Measurements from ENCODE around the gene RXRG. TPM values are rescaled to one million over a fixed set of nuclear protein-coding genes. Genes with fewer than 3 reads are reported as not detected.

Gene RXRG
- total RNA-seq, 1 experiment from 2014 or later: not detected

- Mint-ChIP-seq H3K36me3 (ENCODE audit: insufficient read depth in 1 of 3, low read depth in 3 of 3) (peaks cover 0 to 2% (median 0%) of the 10 kb centered on the region in 3 experiments; a peak in 1 of 7 replicates), H3K4me3 (no peak overlapping the region), H3K4me1 (no peaks in the 10 kb centered on the region), H3K27ac (no peak overlapping the region), H3K9me3 (no peaks in the 10 kb centered on the region), H3K27me3 (ENCODE audit: low read depth) (0 out of 2 replicates have a peak, but pooled peaks cover 1% of the 10 kb centered on the region)
- Histone ChIP-seq H2AK5ac (ENCODE audit: insufficient read length, low read length) (no peak overlapping the region), H3K4me1 (ENCODE audit: insufficient read depth, low read length) (no peaks in the 10 kb centered on the region), H2BK20ac (ENCODE audit: low read depth, low read length, poor library complexity, severe bottlenecking) (no peak overlapping the region), H3K14ac (ENCODE audit: insufficient read depth, low read length) (no peak overlapping the region), H2BK120ac (ENCODE audit: low read depth, low read length, poor library complexity, severe bottlenecking) (no peak overlapping the region), H3K27me3 (ENCODE audit: insufficient read depth, low read length) (no peaks in the 10 kb centered on the region), H3K4ac (ENCODE audit: low read depth, low read length) (no peak overlapping the region), H4K20me1 (ENCODE audit: control insufficient read depth, insufficient read depth, insufficient read length) (no peaks in the 10 kb centered on the region), H2AFZ (ENCODE audit: low read length) (no peak overlapping the region), H4K8ac (replicated peaks; ENCODE audit: insufficient read length, low read depth, low read length) (no peak overlapping the region), H2BK15ac (ENCODE audit: low read depth, low read length) (no peak overlapping the region), H3K18ac (ENCODE audit: insufficient read length, low read depth, low read length) (no peak overlapping the region), H3K56ac (ENCODE audit: insufficient read length, low read depth, low read length) (no peak overlapping the region), H3K4me2 (ENCODE audit: insufficient read depth, insufficient read length, low read length) (no peak overlapping the region), H4K5ac (ENCODE audit: insufficient read length, low read depth, low read length) (no peak overlapping the region), H2BK12ac (ENCODE audit: insufficient read length, low read depth, low read length) (no peak overlapping the region), H3K27ac (ENCODE audit: insufficient read length, low read depth, low read length) (no peak overlapping the region), H3T11ph (ENCODE audit: low read length) (no peak overlapping the region), H3K23ac (ENCODE audit: insufficient read length, low read depth, low read length) (no peak overlapping the region), H2BK5ac (ENCODE audit: insufficient read length, low read length) (no peak overlapping the region), H3K9ac (ENCODE audit: extremely low read depth, insufficient read length, low read length) (no peak overlapping the region), H3K79me1 (ENCODE audit: insufficient read depth, low read depth, low read length, poor library complexity, severe bottlenecking) (no peaks in the 10 kb centered on the region), H3K23me2 (ENCODE audit: insufficient read length, low read depth, low read length, poor library complexity, severe bottlenecking) (no peaks in the 10 kb centered on the region), H4K91ac (ENCODE audit: insufficient read length, low read depth, low read length) (no peak overlapping the region), H3K79me2 (ENCODE audit: insufficient read depth, low read length) (no peaks in the 10 kb centered on the region), H3K9me3 (ENCODE audit: control insufficient read depth, low read depth, low read length) (no peaks in the 10 kb centered on the region)
- DNase-seq: no peak
- WGBS (ENCODE audit: extremely low coverage, insufficient read length, low lambda C conversion rate): no CpG with 5 or more reads among the region's 6 CpGs
- no peak for TF ChIP-seq CTCF (conservative IDR thresholded peaks at IDR 0.05)
Measured at GRCh38 chr1:165481820-165482532, 37.0 kb upstream of the RXRG start.

All from H9 (cell line).